ENCODE results near the gene PBX3. TPM values are rescaled to one million over a fixed set of nuclear protein-coding genes. Genes with fewer than 3 reads are reported as not detected.

PBX3 gene
- total RNA-seq, 1 experiment from 2014 or later, result 39.0 TPM

- Histone ChIP-seq H3K27ac (ENCODE audit: low read length) (no peak overlapping the region; the same call in 1 of the 2 replicates), H3K36me3 (ENCODE audit: control insufficient read depth, insufficient read depth, low read length) (0 out of 2 replicates have a peak, but pooled peaks cover 2% of the 10 kb centered on the region), H3K27me3 (ENCODE audit: control insufficient read depth, insufficient read depth, low read length) (no peaks in the 10 kb centered on the region), H3K4me1 (ENCODE audit: control insufficient read depth, insufficient read depth, low read length) (peaks cover 21% of the 10 kb centered on the region; the same call in 1 of the 2 replicates), H3K9me3 (ENCODE audit: control insufficient read depth, insufficient read depth, low read depth, low read length) (no peaks in the 10 kb centered on the region), H3K4me3 (ENCODE audit: low read depth in 2 of 2, low read length in 2 of 2) (no peak overlapping the region)
- ChIA-PET POLR2A (no interaction called here), CTCF (no interaction called here)
- BruUV-seq (replicated peaks), result no TSS peak
- in situ Hi-C loops (cut with HindIII; ENCODE audit: low pct_unique_long_range_greater_than_20kb, low sequenced_read_pairs) (no loop called here), intact Hi-C loops (cut with micrococcal nuclease; ENCODE audit: unreplicated experiment) (no loop called here)
- DNase-seq (ENCODE audit: low read depth, low spot score), result no peak
- ATAC-seq, result no peak
- TF ChIP-seq SIN3A (IDR thresholded peaks at IDR 0.05; ENCODE audit: borderline replicate concordance, insufficient read depth, low read depth, low read length), result no peak
- no peak for TF ChIP-seq POLR2AphosphoS5 (IDR thresholded peaks at IDR 0.05; ENCODE audit: low read depth, low read length)
- TF ChIP-seq, protein P1, sequence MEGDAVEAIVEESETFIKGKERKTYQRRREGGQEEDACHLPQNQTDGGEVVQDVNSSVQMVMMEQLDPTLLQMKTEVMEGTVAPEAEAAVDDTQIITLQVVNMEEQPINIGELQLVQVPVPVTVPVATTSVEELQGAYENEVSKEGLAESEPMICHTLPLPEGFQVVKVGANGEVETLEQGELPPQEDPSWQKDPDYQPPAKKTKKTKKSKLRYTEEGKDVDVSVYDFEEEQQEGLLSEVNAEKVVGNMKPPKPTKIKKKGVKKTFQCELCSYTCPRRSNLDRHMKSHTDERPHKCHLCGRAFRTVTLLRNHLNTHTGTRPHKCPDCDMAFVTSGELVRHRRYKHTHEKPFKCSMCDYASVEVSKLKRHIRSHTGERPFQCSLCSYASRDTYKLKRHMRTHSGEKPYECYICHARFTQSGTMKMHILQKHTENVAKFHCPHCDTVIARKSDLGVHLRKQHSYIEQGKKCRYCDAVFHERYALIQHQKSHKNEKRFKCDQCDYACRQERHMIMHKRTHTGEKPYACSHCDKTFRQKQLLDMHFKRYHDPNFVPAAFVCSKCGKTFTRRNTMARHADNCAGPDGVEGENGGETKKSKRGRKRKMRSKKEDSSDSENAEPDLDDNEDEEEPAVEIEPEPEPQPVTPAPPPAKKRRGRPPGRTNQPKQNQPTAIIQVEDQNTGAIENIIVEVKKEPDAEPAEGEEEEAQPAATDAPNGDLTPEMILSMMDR (IDR thresholded peaks at IDR 0.05), result no peak
- no peak for TF ChIP-seq REST (IDR thresholded peaks at IDR 0.05; ENCODE audit: insufficient read depth in 1 of 2, low read depth in 2 of 2, low read length in 1 of 2)
- no peak for TF ChIP-seq TCF7L2 (IDR thresholded peaks at IDR 0.05; ENCODE audit: low read depth, low read length)
Observed at GRCh38 chr9:125847735-125848134, 100.6 kb downstream of the PBX3 start.

DNA sequence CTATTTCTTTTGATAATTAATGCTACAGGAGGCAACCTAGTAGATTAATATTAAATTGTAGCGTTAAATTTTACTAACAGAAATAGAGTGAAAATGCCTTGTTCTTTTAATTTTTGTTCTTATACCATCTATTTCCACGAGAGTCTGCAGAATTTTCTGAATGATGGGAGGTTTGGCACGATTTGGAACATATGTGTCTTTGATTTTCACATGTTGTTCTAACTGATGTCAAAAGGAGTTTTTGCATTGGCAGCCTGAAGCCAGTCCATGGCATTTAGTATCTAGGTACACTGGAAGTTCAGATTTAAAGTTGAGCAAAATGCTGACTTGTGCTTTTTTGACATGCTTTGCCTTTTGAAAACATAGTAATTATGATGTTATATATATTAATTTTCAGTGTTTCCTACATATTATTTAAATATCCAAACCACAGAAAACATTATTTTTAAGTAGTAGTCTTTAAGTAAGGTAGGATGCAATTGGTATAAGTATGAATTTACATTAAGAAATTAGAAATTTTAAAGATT is 103.0 kb downstream of the PBX3 start:
- Histone ChIP-seq H3K27me3 (ENCODE audit: control insufficient read depth, insufficient read depth, low read length) (no peaks in the 10 kb centered on the region), H3K36me3 (ENCODE audit: control insufficient read depth, insufficient read depth, low read length) (0 out of 2 replicates have a peak, but pooled peaks cover 2% of the 10 kb centered on the region), H3K27ac (ENCODE audit: low read length) (no peak overlapping the region), H3K4me1 (ENCODE audit: control insufficient read depth, insufficient read depth, low read length) (peaks cover 18% of the 10 kb centered on the region; the same call in 1 of the 2 replicates), H3K9me3 (ENCODE audit: control insufficient read depth, insufficient read depth, low read depth, low read length) (no peaks in the 10 kb centered on the region), H3K4me3 (ENCODE audit: low read depth in 2 of 2, low read length in 2 of 2) (no peak overlapping the region)
- DNase-seq (ENCODE audit: low read depth, low spot score), result no peak
- no TSS peak for BruUV-seq (replicated peaks)
- no peak for ATAC-seq
- POLR2A ChIA-PET, result no interaction called here
- in situ Hi-C loops (cut with HindIII; ENCODE audit: low pct_unique_long_range_greater_than_20kb, low sequenced_read_pairs) (no loop called here), intact Hi-C loops (cut with micrococcal nuclease; ENCODE audit: unreplicated experiment) (no loop called here)
- TF ChIP-seq, protein P1 (IDR thresholded peaks at IDR 0.05), result no peak
- TF ChIP-seq SIN3A (IDR thresholded peaks at IDR 0.05; ENCODE audit: borderline replicate concordance, insufficient read depth, low read depth, low read length), result no peak
- TF ChIP-seq TCF7L2 (IDR thresholded peaks at IDR 0.05; ENCODE audit: low read depth, low read length), result no peak
- no peak for TF ChIP-seq REST (IDR thresholded peaks at IDR 0.05; ENCODE audit: insufficient read depth in 1 of 2, low read depth in 2 of 2, low read length in 1 of 2)
- no peak for TF ChIP-seq POLR2AphosphoS5 (IDR thresholded peaks at IDR 0.05; ENCODE audit: low read depth, low read length)
- CTCF ChIA-PET, result no interaction called here
